ENCODE data around the gene CADPS.
A peak's percentile ranks its signal among the peaks of the same experiment; 100 is the strongest.

The CADPS gene

GRCh38 chr3:62884096-62884870 lies 9.1 kb upstream of the CADPS start:
- no peak for DNase-seq (ENCODE audit: extremely low read depth, insufficient read length)
- no peaks in the 10 kb centered on the region for H3K36me3 ChIP-seq (ENCODE audit: control insufficient read depth, insufficient read depth, low read length)
- H3K27me3 ChIP-seq (replicated peaks; ENCODE audit: control insufficient read depth, insufficient read depth, low read length) = no peaks in the 10 kb centered on the region
- no peak for TF ChIP-seq CTCF (IDR thresholded peaks at IDR 0.05; ENCODE audit: insufficient read depth, low read length, poor library complexity, severe bottlenecking)
- no peak overlapping the region for H3K4me3 ChIP-seq (replicated peaks; ENCODE audit: low read depth, low read length)

GRCh38 chr3:62882676-62883200 lies 7.5 kb upstream of the CADPS start:
- no peak for TF ChIP-seq CTCF (IDR thresholded peaks at IDR 0.05; ENCODE audit: insufficient read depth, low read length, poor library complexity, severe bottlenecking)

GRCh38 chr3:62876064-62876463 lies 848 bp upstream of the CADPS start:
- no peak for DNase-seq (ENCODE audit: extremely low read depth, insufficient read length)
- TF ChIP-seq CTCF (IDR thresholded peaks at IDR 0.05; ENCODE audit: insufficient read depth, low read length, poor library complexity, severe bottlenecking) = no peak
- Histone ChIP-seq H3K4me3 (replicated peaks; ENCODE audit: low read depth, low read length) (no peak overlapping the region), H3K27me3 (replicated peaks; ENCODE audit: control insufficient read depth, insufficient read depth, low read length) (no peaks in the 10 kb centered on the region; the same call in 1 of the 2 replicates), H3K36me3 (ENCODE audit: control insufficient read depth, insufficient read depth, low read length) (no peaks in the 10 kb centered on the region)

More at GRCh38 chr3:62882676-62883200, 7.5 kb upstream of the CADPS start:
- no peak for DNase-seq (ENCODE audit: extremely low read depth, insufficient read length)
- Histone ChIP-seq H3K36me3 (ENCODE audit: control insufficient read depth, insufficient read depth, low read length) (no peaks in the 10 kb centered on the region), H3K27me3 (replicated peaks; ENCODE audit: control insufficient read depth, insufficient read depth, low read length) (no peaks in the 10 kb centered on the region), H3K4me3 (replicated peaks; ENCODE audit: low read depth, low read length) (no peak overlapping the region)

GRCh38 chr3:62875558-62876002 lies 364 bp upstream of the CADPS start:
- DNase-seq (ENCODE audit: extremely low read depth, insufficient read length) = no peak
- no peaks in the 10 kb centered on the region for H3K36me3 ChIP-seq (ENCODE audit: control insufficient read depth, insufficient read depth, low read length)
- no peak overlapping the region for H3K4me3 ChIP-seq (replicated peaks; ENCODE audit: low read depth, low read length)
- no peak for TF ChIP-seq CTCF (IDR thresholded peaks at IDR 0.05; ENCODE audit: insufficient read depth, low read length, poor library complexity, severe bottlenecking)
- H3K27me3 ChIP-seq (replicated peaks; ENCODE audit: control insufficient read depth, insufficient read depth, low read length) = no peaks in the 10 kb centered on the region; the same call in 1 of the 2 replicates

- peak; percentile 12 for DNase-seq (ENCODE audit: extremely low read depth, insufficient read length)
- H3K36me3 ChIP-seq (ENCODE audit: control insufficient read depth, insufficient read depth, low read length) = no peaks in the 10 kb centered on the region
- peak; percentile 32 for TF ChIP-seq CTCF (IDR thresholded peaks at IDR 0.05; ENCODE audit: insufficient read depth, low read length, poor library complexity, severe bottlenecking)
- H3K27me3 ChIP-seq (replicated peaks; ENCODE audit: control insufficient read depth, insufficient read depth, low read length) = no peaks in the 10 kb centered on the region; the same call in 1 of the 2 replicates
- peak overlapping the region; percentile 22; the same call in 1 of the 2 replicates for H3K4me3 ChIP-seq (replicated peaks; ENCODE audit: low read depth, low read length)
Observed at GRCh38 chr3:62873761-62874710, 1.2 kb downstream of the CADPS start.

All from GM06990 (cell line).